Mucosa of rectum (tissue), 2 donors: ENCODE data around the gene TMEM253.

Experiments used
- H3K27ac ChIP-seq, 2 donors: one replicate each; pipeline ENCODE4 v1.7.0; 2013; ENCODE audit warnings: inconsistent platforms in 2 of 2, low read depth in 2 of 2, low read length in 2 of 2
- H3K27me3 ChIP-seq, 2 donors: one replicate each; pipeline ENCODE4 v1.7.0; 2013; ENCODE audit warnings: low read length in 2 of 2; ENCODE audit not compliant: control insufficient read depth in 2 of 2, insufficient read depth in 2 of 2
- H3K36me3 ChIP-seq, 2 donors: one replicate each; pipeline ENCODE4 v1.7.0; 2013; ENCODE audit warnings: low read length in 2 of 2; ENCODE audit not compliant: control insufficient read depth in 2 of 2, insufficient read depth in 2 of 2
- H3K4me1 ChIP-seq, 2 donors: one replicate each; pipeline ENCODE4 v1.7.0; 2013; ENCODE audit warnings: low read length in 2 of 2, mild to moderate bottlenecking in 1 of 2; ENCODE audit not compliant: control insufficient read depth in 2 of 2, insufficient read depth in 2 of 2
- H3K4me3 ChIP-seq, 2 donors: one replicate each; pipeline ENCODE4 v1.7.0; 2013; ENCODE audit warnings: low read length in 2 of 2
- H3K9ac ChIP-seq, 2 donors: one replicate each; pipeline ENCODE4 v1.7.0; 2013; ENCODE audit warnings: low read length in 2 of 2, low read depth in 1 of 2, mild to moderate bottlenecking in 1 of 2
- H3K9me3 ChIP-seq, 2 donors: one replicate each; pipeline ENCODE4 v1.7.0; 2013; ENCODE audit warnings: low read length in 2 of 2; ENCODE audit not compliant: control insufficient read depth in 2 of 2
- donor health status: healthy.
- donor health status: Normal muscosa, but diverticular disease.

TMEM253 gene

DNA sequence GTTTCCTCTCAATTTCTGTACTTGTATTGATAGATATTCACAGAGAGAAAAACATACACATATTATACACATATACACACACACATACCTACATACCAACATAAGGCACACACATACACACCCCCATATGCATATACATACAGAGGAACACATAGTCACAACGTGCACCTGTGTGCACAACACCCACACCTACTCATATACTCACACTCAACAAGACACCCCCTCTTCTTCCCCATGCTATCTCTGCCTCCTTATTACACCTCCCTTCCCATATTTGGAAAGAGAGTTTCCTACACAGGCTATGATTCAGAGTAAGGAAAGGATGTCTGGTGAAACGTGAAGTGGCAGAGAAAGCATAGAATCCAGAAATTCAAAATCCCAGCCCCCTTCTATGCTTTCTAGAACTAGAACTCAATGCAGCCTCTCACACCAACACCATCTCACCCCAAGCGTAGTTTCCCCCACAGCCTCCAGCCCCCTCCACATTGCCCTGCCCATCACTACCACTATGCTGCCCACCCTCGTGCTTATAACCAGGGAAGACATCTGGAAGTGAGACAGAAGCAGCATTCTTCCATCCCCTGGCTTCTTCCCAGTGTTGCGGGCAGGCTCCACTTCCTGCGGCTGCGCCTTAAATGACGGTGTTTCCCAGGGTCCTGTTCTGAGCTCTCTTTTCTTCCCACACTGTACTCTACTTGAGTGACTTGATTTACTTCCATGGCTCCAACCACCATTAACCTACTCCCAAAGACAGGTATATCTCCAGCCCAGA is 40.8 kb upstream of the TMEM253 start:
- no peaks in the 10 kb centered on the region for H3K36me3 ChIP-seq
- peak overlapping the region; percentile 14 to 58 for H3K4me3 ChIP-seq
- no peaks in the 10 kb centered on the region for H3K27me3 ChIP-seq
- no peaks in the 10 kb centered on the region for H3K9me3 ChIP-seq
- peaks cover 16% of the 10 kb centered on the region in 2 donors for H3K4me1 ChIP-seq
- peak overlapping the region; percentile 27 to 41 for H3K9ac ChIP-seq
- peak overlapping the region; percentile 59 to 81 for H3K27ac ChIP-seq

DNA sequence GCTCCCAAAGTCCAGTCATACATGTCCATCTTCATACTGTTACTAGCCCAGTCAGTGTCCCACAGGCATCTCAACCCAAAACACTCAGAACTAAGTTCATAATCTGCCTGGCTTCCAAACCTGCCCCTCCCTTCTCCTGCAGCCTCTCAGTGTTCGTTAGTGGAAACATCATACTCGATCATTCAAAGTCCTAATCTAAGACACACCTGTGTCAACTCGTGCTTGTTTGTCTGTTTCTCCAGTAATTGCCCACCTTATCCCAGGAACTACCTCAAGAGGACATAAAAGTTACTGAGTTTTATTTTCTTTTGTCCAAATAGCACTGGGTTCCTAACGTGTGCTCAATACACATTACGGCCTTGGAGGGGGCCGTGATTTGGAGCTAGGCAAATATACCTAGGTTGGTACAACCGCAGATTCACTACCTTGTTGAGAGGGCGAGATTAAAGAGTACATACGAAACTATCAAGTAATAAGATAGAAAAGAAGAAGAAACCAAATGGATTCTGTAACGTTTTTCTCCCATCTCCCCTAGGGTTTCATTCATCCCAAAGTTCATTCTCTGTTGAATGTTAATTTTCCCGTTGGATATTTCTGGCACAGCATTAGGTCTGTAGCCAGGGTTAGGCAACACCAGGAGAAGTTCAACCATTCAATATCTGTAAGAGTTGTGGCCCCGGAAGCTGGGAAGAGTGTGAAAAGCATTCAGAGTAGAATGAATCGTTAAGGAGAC is 40.1 kb upstream of the TMEM253 start:
- Histone ChIP-seq H3K36me3 (no peaks in the 10 kb centered on the region), H3K27ac (peak overlapping the region; percentile 59 to 81), H3K4me1 (peaks cover 10 to 16% of the 10 kb centered on the region in 2 donors), H3K9ac (peak overlapping the region in 1 of 2 donors; percentile 27), H3K9me3 (no peaks in the 10 kb centered on the region), H3K4me3 (peak overlapping the region in 1 of 2 donors; percentile 58), H3K27me3 (no peaks in the 10 kb centered on the region)

DNA sequence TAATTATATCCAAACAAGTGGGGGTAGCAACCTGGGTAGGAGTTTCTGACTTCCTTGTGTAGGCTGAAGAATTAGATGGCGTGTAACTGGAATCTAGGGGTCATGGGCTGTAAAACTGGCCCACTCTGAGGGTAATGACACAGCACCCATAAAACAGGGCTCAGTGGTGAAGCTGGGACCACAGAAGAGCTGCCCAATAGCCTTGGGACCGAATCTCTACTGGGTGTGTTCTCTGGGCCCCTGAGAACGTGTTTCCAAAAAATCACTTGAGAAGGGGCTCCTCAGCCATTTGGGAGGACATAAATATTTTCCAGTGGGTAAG is 39.6 kb upstream of the TMEM253 start:
- Histone ChIP-seq H3K36me3 (no peaks in the 10 kb centered on the region), H3K27me3 (no peaks in the 10 kb centered on the region), H3K4me1 (peaks cover 7 to 13% of the 10 kb centered on the region in 2 donors), H3K9me3 (no peaks in the 10 kb centered on the region), H3K27ac (peak overlapping the region; percentile 59 to 81), H3K9ac (no peak overlapping the region), H3K4me3 (peak overlapping the region in 1 of 2 donors; percentile 32)

DNA sequence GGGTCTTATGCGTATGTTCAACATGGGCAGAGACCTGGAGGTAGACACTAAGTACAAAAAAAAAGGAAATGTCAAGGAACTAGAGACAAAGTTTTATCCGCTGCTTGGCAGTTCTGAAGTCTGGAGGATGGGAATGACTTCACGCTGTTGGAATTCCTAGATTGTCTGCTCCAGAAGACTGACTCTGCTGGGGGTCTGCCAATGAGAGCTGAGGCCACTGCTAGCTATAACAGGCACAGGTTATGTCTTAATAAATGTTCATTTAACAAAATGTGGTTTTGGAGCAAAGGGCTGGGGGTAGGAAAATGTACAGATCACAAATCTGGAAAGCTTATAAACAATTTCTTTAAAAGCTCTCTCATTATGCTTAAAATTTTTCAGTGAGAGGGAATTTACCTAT is 37.4 kb upstream of the TMEM253 start:
- Histone ChIP-seq H3K9me3 (no peaks in the 10 kb centered on the region), H3K4me1 (peaks cover 6 to 9% of the 10 kb centered on the region in 2 donors), H3K36me3 (no peaks in the 10 kb centered on the region), H3K9ac (no peak overlapping the region), H3K4me3 (no peak overlapping the region), H3K27me3 (no peaks in the 10 kb centered on the region), H3K27ac (peak overlapping the region in 1 of 2 donors; percentile 48)

DNA sequence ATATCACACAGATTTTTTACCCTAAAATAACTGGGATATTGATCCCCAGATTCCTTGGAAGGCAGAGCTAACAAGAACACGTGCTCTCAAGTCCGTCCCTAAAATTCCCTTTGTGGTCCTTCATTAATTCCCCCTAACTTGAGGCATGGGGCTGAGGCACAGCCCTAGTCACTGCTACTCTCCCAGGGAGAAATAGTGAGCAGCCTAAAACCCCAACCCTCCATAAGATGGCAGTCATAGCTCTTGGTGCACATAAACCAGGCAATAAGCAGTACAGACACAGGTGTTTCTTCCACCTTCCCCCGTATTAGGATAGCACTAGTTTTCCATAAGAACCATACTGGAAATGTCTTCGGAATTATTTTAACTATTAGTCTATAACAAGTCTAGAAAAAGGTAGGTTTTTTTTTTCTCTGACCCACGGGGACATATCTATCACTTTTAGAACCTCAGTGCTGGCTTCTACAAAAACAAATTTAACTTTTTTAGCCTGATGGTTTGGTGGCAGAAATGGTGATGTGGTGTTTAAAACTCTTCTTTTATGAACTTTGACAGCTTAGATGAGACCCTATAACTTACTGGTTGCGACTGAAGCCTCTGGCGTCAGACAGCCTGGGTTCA is 33.9 kb upstream of the TMEM253 start:
- peaks cover 25% of the 10 kb centered on the region in 2 donors for H3K4me1 ChIP-seq
- H3K4me3 ChIP-seq: no peak overlapping the region
- no peaks in the 10 kb centered on the region for H3K36me3 ChIP-seq
- no peak overlapping the region for H3K27ac ChIP-seq
- H3K9me3 ChIP-seq: no peaks in the 10 kb centered on the region
- no peaks in the 10 kb centered on the region for H3K27me3 ChIP-seq
- H3K9ac ChIP-seq: no peak overlapping the region

DNA sequence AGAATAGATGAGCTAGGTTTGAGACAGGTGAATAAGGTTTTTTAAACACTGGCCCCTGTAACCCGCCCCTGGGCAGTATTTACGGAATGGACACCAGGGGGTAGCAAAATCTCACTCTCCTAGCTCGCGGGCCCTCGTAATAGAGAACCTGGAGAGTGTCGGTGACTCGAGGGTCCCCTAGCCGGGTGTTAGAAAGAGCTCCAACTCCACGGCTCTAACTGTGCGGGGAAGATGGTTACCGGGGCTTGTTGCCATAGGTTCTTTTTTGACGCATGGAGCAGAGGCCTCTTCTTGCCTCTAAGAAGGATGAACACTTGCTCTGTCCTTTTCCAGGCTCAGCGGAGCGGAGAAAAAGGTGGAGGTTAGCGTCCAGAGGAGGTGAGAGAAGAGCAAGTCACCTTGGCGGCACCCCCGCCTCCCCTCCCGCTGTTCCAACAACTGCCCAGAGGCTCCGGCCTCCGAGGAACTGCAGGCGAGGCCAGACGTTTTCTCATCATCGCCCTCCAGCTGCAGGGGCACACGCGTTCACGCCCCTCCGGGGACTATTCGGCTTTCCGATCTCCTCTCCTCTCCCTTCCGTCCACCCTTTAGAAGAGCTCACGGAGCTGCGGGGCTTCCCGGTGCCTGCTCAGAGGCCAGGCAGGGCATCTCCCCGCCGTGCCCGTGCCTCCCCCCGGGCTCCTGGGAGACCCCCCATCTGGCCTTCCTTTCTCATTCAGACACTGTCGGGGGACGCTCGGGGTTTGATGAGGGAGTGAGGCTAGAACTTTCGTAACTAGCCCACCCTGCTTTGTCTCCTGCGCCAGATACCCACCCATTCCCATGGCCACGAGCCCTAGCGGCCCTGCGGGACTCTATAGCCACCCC is 32.1 kb upstream of the TMEM253 start:
- Histone ChIP-seq H3K9me3 (no peaks in the 10 kb centered on the region), H3K36me3 (peaks cover 6 to 8% of the 10 kb centered on the region in 2 donors), H3K9ac (peak overlapping the region; percentile 68 to 83), H3K27me3 (no peaks in the 10 kb centered on the region), H3K4me3 (peak overlapping the region; percentile 52 to 70), H3K4me1 (peaks cover 33% of the 10 kb centered on the region in 2 donors), H3K27ac (peak overlapping the region; percentile 18 to 93)

DNA sequence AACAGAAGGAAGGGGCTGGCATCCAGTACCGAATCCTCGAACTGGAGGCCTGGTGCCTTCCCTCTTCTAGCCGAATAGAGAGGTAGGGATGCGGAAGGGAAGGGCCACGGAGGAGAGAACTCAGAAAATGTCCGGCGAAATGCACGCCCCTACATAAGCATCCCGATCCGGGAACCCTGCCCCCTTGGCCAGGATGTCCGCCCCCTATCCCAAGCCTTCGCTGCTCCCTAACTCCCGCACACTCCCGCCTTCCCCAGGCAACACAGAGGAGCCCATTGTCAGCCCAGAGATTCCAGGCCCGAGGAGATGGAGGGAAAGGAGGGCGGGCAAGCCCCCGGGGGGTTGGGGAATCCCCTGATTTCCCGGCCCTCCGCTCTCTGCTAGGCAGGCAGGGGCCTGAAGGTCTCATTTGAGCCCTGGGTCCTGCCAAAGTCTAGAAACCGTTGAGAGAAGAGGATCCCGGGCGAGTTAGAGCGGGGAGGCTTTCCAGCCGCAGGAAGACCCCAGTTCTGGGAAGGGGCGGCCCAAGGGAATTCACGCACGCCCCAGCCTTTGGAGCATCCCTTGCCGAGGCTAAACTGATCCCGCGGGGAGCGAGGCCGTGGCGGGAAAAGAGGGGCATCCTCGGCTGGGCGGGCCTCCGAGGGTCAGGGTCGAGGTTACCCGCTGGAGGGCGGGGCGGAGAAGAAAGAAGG is 31.3 kb upstream of the TMEM253 start:
- H3K27me3 ChIP-seq: no peaks in the 10 kb centered on the region
- H3K9me3 ChIP-seq: no peaks in the 10 kb centered on the region
- H3K9ac ChIP-seq: peak overlapping the region; percentile 68 to 83
- peak overlapping the region; percentile 18 to 93 for H3K27ac ChIP-seq
- H3K36me3 ChIP-seq: peaks cover 7 to 10% of the 10 kb centered on the region in 2 donors
- H3K4me3 ChIP-seq: peak overlapping the region; percentile 52 to 70
- peaks cover 33% of the 10 kb centered on the region in 2 donors for H3K4me1 ChIP-seq

DNA sequence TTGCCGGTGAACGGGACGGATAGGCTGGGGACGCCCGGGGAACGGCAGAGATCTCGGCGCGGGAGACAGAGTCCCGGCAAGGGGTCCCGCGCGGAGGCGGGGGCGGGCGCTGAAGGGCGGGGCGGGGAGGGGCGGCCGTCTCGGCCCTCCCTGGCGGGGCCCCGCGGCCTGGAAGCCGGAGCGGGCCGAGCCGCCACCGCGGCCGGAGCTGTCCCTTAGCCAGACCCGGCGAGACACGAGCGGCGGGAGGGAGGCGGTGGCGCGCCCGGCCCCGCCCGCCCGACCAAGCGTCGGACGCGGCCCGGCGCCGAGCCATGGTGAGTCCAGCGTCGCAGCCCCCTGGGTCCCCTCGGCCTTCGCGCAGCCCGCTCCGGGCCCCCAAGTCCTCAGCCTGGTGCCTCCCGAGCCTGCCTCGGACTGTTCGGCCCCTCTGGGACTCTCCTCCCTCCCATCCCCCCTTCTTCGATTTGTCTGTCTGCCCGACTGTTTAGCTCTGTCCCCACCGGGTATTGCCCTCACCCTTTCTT is 30.7 kb upstream of the TMEM253 start, which contains the start of gene ARHGEF40:
ARHGEF40 (plus strand) TSS at position 222 of the 527 bp plus-strand sequence; CDS start at position 315, 93 bp downstream.
- peak within 1 kb of the TSS; percentile 83 to 89 for H3K9ac ChIP-seq
- peak within 1 kb of the TSS; percentile 83 to 93 for H3K27ac ChIP-seq
- peaks cover 8 to 16% of the 10 kb centered on the region in 2 donors for H3K36me3 ChIP-seq
- H3K4me3 ChIP-seq: peak within 1 kb of the TSS; percentile 86 to 87
- no peaks in the 10 kb centered on the region for H3K9me3 ChIP-seq
- peaks cover 33% of the 10 kb centered on the region in 2 donors for H3K4me1 ChIP-seq
- H3K27me3 ChIP-seq: no peaks in the 10 kb centered on the region
